Activated naive CD4-positive, alpha-beta T cell treated with anti-CD3 and anti-CD28 coated beads, Interleukin-2, amount 50 U/mL, for 24 hours (primary cell): ENCODE results near the gene ZNF385A.

Experiments
- H3K27ac Mint-ChIP-seq: one replicate; pipeline ENCODE4 v1.8.0; 2021; ENCODE audit warnings: mild to moderate bottlenecking, mixed read lengths
- H3K27me3 Mint-ChIP-seq: one replicate; pipeline ENCODE4 v1.8.0; 2021; ENCODE audit warnings: mixed read lengths
- H3K36me3 Mint-ChIP-seq: one replicate; pipeline ENCODE4 v1.8.0; 2021; ENCODE audit warnings: mixed read lengths
- H3K4me1 Mint-ChIP-seq: one replicate; pipeline ENCODE4 v1.8.0; 2021; ENCODE audit warnings: mixed read lengths
- H3K4me3 Mint-ChIP-seq: one replicate; pipeline ENCODE4 v1.8.0; 2021; ENCODE audit warnings: mild to moderate bottlenecking, mixed read lengths
- H3K9me3 Mint-ChIP-seq: one replicate; pipeline ENCODE4 v1.8.0; 2021; ENCODE audit warnings: mixed read lengths

The ZNF385A gene, protein sequence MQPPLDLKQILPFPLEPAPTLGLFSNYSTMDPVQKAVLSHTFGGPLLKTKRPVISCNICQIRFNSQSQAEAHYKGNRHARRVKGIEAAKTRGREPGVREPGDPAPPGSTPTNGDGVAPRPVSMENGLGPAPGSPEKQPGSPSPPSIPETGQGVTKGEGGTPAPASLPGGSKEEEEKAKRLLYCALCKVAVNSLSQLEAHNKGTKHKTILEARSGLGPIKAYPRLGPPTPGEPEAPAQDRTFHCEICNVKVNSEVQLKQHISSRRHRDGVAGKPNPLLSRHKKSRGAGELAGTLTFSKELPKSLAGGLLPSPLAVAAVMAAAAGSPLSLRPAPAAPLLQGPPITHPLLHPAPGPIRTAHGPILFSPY

DNA sequence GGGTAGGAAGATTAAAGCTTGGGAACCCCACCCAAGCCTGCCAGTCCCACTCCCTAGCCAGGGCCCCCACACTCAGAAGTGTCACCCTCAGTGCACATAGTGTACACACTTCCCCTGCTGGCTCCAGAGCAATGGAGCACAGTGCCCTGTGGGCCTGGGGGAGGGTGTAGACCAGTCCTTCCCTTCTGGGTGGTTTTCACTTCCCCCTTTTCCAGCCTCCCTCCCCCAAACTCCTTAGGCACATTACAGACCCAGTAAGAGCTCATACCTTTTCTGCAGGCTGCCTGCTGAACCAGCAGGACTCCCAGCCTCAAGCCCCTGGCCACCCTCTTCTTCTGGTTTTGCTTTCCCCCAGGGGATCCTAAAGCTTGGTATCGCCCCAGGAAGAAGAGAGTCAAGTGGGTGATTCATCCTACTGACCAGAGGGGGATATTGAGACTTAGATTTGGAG lies at the start of gene ZNF385A:
TSS of gene ZNF385A (minus strand) at position 143 of the 451 bp plus-strand sequence. CDS start 219 bp downstream, outside the sequence.
- Mint-ChIP-seq H3K36me3 (no peaks in the 10 kb centered on the region), H3K4me3 (no peak within 1 kb of the TSS), H3K27me3 (no peaks in the 10 kb centered on the region), H3K9me3 (no peaks in the 10 kb centered on the region), H3K4me1 (peaks cover 11% of the 10 kb centered on the region), H3K27ac (no peak within 1 kb of the TSS)

DNA sequence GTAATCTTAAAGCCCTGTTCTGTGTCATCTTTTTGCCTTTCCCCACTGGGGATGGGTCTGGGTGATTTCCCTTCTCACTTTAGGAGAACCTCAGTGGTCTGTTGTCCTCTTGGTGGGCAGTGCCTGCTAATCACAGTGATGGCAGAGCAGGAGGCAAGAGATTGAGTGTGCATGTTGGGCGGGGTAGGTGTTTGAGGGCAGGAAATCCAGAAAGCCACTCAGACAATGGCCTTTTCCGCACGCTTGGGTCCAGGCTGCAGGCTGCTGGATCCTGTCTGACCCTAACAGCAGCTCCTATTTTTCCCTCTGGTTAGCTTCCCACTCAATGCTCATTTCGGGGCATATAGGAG lies 48.3 kb upstream of the ZNF385A start:
- H3K27ac Mint-ChIP-seq = no peak overlapping the region
- no peaks in the 10 kb centered on the region for H3K36me3 Mint-ChIP-seq
- H3K4me3 Mint-ChIP-seq = no peak overlapping the region
- no peaks in the 10 kb centered on the region for H3K27me3 Mint-ChIP-seq
- no peaks in the 10 kb centered on the region for H3K9me3 Mint-ChIP-seq
- H3K4me1 Mint-ChIP-seq = peaks cover 39% of the 10 kb centered on the region

DNA sequence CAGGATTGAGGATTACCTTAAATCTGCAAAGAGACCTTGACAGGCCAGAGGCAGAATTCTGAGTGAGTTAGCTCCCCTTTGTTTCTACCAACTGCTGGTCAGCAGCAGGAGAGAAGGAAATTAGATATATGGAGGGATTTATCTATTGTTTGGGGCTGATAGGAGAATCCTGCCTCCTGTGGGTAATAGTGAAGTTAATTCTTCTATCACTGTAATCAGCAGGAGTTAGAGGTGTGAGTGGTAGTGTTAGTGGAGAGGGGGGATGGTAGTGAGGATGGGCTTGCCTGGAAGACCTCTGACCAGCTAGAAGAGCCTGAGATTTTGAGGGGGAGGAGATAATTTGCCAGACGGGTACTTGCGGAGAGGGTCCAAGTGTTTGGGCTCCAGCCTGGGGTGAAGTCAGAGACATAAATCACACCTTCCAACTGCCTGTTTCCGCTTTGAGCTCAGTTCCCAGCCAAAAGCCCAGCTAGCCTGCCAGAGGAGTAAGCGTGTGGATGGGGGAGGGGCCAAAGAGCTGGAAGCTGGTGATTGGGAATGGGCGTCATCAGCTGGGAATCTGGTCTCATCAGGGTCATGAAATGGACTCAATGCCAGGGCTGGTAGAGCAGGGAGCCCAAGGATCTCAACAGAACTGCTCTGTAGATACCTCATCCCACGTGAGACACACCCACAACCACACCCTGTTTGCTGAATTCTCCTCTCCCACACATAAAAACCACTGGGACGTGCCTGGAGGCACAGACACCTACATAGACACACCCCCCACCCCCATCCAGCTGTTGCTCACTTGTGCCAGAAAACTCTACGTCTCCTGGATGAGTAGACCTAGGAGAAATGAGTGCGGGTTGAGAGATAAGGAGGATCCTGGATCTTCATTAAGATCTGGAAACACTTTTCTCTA lies 47.6 kb upstream of the ZNF385A start:
- Mint-ChIP-seq H3K27me3 (no peaks in the 10 kb centered on the region), H3K9me3 (no peaks in the 10 kb centered on the region), H3K4me3 (no peak overlapping the region), H3K27ac (peak overlapping the region; percentile 37), H3K36me3 (no peaks in the 10 kb centered on the region), H3K4me1 (peaks cover 42% of the 10 kb centered on the region)

DNA sequence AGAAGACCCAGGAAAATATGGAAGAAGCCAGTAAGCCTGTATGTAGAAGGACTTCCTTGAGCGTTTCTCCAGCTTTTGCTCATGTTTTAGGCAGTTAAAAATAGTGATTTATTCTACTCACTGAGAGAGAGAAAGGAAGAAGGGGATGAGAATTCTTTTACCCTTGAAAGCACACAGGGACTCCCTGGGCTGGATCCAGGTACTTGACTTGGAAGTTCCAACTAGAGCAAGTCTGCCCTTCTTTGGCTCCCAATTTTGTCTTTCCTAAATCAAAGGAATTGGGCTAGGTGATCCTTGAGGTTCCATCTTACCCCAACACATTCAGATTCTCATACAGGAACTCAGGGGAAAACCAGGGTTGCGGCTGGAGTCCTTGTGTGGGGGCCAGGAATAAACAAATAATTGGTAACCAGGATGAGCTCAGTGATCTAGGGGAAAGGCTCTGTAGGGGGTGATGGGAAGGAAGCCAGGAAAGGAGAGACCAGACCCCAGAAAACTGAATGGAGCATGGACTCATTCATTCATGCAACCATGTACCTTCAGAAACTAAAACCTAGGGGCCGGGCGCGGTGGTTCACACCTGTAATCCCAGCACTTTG lies 46.0 kb upstream of the ZNF385A start:
- peak overlapping the region; percentile 13 for H3K27ac Mint-ChIP-seq
- no peaks in the 10 kb centered on the region for H3K9me3 Mint-ChIP-seq
- no peak overlapping the region for H3K4me3 Mint-ChIP-seq
- no peaks in the 10 kb centered on the region for H3K27me3 Mint-ChIP-seq
- peaks cover 51% of the 10 kb centered on the region for H3K4me1 Mint-ChIP-seq
- H3K36me3 Mint-ChIP-seq = no peaks in the 10 kb centered on the region

DNA sequence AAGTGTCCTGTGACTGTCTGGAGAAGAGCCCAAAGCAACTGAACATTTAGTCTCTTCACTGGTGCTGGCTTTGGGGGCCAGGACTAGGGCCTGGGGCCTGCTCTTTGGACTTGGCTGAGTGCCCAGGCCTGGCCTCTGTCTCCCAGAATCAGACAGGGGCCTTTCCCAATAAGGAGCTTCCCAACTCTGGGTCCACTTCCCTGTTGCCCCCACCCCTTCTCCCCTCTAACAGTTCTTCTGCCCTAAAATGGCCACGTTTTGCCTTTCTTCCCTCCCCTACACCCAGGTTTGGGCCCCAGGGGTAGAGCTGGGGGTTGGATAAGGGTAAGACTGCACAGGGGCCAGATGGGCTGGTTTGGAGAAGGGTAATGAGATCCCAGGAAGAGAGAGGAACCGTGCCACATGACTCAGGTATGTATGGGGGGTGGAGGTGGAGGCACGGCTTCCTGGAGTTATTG lies 44.5 kb upstream of the ZNF385A start:
- H3K4me3 Mint-ChIP-seq = no peak overlapping the region
- H3K9me3 Mint-ChIP-seq = no peaks in the 10 kb centered on the region
- no peaks in the 10 kb centered on the region for H3K27me3 Mint-ChIP-seq
- H3K36me3 Mint-ChIP-seq = no peaks in the 10 kb centered on the region
- no peak overlapping the region for H3K27ac Mint-ChIP-seq
- peaks cover 56% of the 10 kb centered on the region for H3K4me1 Mint-ChIP-seq

DNA sequence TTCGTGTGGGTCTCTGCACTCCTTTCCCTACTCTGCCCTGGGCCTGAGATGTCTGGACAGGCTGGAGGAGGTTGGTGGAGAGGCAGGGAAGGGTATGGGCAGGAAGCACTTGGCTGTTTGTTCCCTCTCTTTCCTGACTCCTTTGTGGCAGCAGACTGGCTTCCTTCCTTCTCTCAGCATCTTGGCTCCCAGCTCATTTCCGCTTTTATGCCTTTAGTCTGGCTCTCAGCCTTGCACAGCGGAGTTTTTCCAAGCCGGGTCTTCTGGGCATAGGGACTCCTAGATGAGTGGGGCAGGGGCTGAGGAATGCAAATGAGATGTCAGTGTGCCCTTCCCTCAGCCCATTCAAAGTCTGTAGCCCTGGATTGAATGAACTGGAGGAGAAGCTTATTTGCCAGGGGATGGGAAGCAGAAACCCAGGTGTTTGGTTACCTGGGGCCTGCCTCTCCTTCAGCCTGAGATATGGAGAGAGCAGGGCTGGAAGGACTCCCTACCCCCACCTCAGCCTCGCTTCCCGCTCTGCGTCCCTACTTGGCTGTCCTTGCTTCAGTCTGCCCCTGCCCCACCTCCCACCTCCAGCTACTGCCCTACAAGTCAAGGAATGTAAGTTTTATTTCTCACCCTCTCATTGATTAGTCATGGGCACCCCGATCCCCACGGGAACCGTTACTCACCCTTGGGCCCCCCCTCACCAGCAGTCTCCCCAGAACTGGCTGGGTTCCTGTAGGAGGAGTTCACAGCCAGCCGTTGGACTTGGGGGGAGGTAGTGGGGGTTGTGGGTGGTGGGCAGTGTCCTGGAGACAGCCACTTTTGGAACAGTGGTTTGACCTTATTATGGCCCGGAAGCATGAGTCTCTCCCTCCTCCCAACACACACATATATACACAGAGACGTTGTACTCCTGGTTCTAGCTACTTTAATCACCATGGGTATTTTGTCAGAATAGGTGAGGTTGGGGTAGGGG lies 43.8 kb upstream of the ZNF385A start:
- Mint-ChIP-seq H3K27ac (no peak overlapping the region), H3K4me3 (no peak overlapping the region), H3K27me3 (no peaks in the 10 kb centered on the region), H3K36me3 (no peaks in the 10 kb centered on the region), H3K9me3 (no peaks in the 10 kb centered on the region), H3K4me1 (peaks cover 54% of the 10 kb centered on the region)

DNA sequence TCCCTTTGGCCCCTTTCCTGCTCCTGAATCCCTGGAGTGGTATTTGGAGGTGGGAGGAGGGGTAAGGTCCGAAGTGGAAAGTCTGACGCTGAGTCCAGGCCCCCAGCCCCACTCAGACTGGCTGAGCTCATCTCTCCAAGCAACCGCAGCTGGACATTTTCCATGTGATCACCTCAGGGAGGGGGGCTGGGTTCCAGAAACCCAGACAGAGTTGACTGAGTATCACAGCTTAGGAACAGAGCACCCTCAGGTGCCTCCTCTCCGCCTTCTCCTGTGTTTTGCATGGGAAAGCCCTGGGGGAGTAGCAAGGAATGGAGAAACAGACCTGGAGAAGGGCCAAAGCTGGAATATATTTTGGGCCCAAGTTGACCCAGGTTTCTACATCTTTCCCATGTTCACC lies 42.6 kb upstream of the ZNF385A start:
- H3K27me3 Mint-ChIP-seq = no peaks in the 10 kb centered on the region
- H3K4me1 Mint-ChIP-seq = peaks cover 49% of the 10 kb centered on the region
- no peak overlapping the region for H3K27ac Mint-ChIP-seq
- H3K4me3 Mint-ChIP-seq = no peak overlapping the region
- H3K9me3 Mint-ChIP-seq = no peaks in the 10 kb centered on the region
- H3K36me3 Mint-ChIP-seq = no peaks in the 10 kb centered on the region

DNA sequence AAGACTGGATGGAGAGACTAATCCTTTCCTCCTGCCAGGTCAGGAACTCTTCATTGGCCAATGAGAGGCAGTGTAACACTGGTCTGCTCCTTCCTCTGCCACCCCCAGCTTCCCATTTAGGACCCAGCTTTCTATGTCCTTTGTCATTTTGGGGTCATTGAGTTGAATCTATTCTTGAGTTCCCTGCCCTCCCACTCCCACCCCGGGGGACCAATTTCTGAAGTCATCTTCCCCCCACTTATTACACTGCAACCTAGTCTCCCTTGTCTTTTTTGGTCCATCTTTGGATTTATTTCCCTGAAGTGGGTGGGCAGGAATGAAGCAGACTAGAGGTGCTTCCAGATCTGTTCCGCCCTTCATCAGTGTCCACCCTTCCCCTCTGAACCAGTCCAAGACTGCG lies 42.2 kb upstream of the ZNF385A start:
- Mint-ChIP-seq H3K9me3 (no peaks in the 10 kb centered on the region), H3K27ac (no peak overlapping the region), H3K4me3 (no peak overlapping the region), H3K4me1 (peaks cover 49% of the 10 kb centered on the region), H3K36me3 (no peaks in the 10 kb centered on the region), H3K27me3 (no peaks in the 10 kb centered on the region)

DNA sequence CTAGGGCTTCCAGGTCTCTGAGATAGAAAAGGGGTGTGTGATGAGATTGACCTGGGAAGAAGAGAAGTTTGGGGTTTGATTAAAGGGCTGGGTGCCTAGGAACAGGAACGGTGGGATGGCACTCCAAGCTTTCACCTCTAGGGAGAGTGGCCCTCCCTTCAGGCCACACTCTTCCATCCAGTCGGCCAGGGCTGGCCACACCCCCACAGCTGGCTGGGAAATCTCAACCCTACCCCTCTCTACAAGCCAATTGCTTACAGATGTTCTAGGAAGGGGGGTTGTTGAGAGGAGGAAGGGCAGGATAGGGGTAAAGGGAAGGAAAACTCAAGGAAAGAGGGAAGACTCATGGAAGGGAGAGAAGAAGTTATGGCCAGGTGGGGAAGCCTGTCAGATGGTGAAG lies 41.2 kb upstream of the ZNF385A start:
- Mint-ChIP-seq H3K9me3 (no peaks in the 10 kb centered on the region), H3K27me3 (no peaks in the 10 kb centered on the region), H3K27ac (no peak overlapping the region), H3K4me1 (peaks cover 50% of the 10 kb centered on the region), H3K36me3 (no peaks in the 10 kb centered on the region), H3K4me3 (no peak overlapping the region)

DNA sequence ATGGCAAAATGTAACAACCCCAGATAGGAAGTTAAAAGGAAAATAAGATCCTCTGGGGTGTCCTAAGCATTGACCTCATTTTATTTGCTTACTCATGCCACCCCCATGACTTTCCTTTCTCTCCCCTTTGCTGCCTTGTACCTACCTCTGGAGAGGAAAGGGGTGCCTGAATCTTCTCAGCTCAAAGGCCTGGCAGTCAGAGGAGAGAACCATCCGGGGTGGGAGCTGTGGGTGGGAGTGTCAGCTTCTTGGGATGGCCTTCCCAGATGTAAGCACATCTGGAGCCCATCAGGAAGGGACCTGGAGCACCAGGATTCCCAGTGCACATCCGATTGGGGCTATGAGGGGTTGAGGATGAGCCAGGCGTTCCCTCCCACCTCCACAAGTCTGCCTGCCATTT lies 39.7 kb upstream of the ZNF385A start:
- Mint-ChIP-seq H3K36me3 (no peaks in the 10 kb centered on the region), H3K4me1 (peaks cover 62% of the 10 kb centered on the region), H3K27ac (no peak overlapping the region), H3K27me3 (no peaks in the 10 kb centered on the region), H3K9me3 (no peaks in the 10 kb centered on the region), H3K4me3 (no peak overlapping the region)

DNA sequence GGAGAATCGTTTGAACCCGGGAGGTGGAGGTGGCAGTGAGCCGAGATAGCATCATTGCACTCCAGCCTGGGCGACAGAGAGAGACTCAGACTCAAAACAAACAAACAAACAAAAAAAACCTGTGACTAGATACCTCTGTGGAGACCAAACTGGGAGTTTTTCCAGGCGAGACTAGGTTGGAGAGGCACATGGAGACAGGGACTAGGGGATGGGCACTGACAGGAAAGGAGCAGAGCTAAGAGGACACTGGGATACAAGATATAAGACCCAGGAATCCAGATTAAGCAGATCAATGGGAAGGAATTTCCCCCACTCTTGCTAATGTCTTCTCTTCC lies 39.2 kb upstream of the ZNF385A start:
- Mint-ChIP-seq H3K4me3 (no peak overlapping the region), H3K36me3 (no peaks in the 10 kb centered on the region), H3K9me3 (no peaks in the 10 kb centered on the region), H3K4me1 (peaks cover 61% of the 10 kb centered on the region), H3K27ac (no peak overlapping the region), H3K27me3 (no peaks in the 10 kb centered on the region)

DNA sequence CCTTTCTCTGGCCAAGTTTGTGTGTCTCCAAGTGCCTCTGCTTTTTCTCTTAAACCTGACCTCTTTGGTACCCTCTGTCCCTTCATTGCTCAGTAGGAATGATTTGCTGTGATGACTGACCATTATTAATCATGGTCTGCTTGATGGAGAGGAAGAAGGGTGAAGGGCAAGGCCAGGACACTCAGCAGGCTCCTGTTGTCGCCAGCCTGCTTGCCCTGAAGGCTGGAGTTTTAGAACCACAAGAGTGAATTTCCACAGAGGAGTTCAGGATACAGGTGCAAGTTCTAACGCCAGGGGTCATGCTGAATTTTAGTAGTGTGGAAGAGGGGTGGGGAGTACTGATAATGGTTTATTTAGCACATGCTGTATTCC lies 37.3 kb upstream of the ZNF385A start:
- H3K4me1 Mint-ChIP-seq = peaks cover 56% of the 10 kb centered on the region
- no peaks in the 10 kb centered on the region for H3K9me3 Mint-ChIP-seq
- peak overlapping the region; percentile 48 for H3K27ac Mint-ChIP-seq
- no peak overlapping the region for H3K4me3 Mint-ChIP-seq
- no peaks in the 10 kb centered on the region for H3K36me3 Mint-ChIP-seq
- no peaks in the 10 kb centered on the region for H3K27me3 Mint-ChIP-seq

DNA sequence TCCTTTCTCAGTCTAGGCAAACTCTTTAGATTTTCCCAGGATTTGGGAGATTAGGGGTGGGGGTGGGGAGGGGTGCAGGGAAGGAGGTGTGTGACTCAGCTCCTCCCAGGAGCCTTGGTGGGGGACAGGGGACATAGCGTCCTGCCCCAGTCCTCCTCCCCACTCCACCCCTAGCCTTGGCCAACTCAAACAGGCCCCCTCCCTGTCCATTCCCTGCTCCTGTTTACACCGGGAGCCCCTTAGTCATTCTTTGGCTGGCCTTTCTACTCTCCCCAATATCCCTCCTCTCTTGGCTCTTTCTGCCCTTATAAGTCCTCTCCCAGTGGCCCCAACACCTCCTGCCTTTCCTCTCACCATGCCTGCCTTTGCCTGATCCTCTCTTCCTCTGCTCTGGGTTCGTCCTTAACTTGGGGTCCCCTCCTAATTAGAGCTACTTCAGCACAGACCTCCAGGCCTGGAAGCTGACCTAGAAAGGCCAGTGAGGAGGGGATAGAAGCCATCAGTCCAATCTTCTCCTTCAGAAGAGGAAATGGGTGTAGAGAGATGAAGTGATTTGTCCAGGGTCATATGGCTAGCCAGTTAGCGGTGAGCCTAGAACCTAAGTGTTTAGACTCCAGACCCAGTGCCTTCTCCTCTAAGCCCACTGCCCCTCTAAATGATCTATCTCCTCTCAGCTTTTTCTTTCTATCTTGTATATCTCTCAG lies 36.8 kb upstream of the ZNF385A start:
- Mint-ChIP-seq H3K36me3 (no peaks in the 10 kb centered on the region), H3K4me1 (peaks cover 60% of the 10 kb centered on the region), H3K27ac (peak overlapping the region; percentile 48), H3K9me3 (no peaks in the 10 kb centered on the region), H3K4me3 (peak overlapping the region; percentile 38), H3K27me3 (no peaks in the 10 kb centered on the region)

DNA sequence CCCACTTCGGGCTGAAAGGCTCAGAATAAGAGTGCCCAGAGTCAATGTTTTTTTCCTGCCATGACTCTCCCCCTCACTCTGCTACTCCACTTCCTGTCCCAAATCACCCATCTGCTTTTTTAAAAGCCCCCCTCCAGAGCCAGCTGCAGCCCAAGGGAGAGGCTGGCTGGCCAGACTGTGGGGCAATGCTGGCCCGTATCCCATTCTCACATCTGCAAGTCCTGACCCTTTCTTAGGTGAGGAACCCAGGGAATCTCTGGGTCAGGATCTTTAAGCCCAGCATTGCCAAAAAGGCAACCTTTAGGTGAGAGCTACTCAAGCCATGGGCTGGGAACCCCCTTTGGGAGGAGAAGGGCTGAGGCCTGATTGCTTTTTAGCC lies 36.2 kb upstream of the ZNF385A start:
- Mint-ChIP-seq H3K36me3 (no peaks in the 10 kb centered on the region), H3K4me1 (peaks cover 60% of the 10 kb centered on the region), H3K4me3 (peak overlapping the region; percentile 73), H3K9me3 (no peaks in the 10 kb centered on the region), H3K27ac (peak overlapping the region; percentile 30), H3K27me3 (no peaks in the 10 kb centered on the region)
